K562 (cell line): ENCODE data around the gene MARK3. TPM values are rescaled to one million over a fixed set of nuclear protein-coding genes. Genes with fewer than 3 reads are reported as not detected.

Experiments used
- ATAC-seq: fragments of 200-7000 bp; cut with Tn5 transposase; 3 replicates; pipeline ENCODE4 v1.9.1; 2020; ENCODE audit warnings: moderate library complexity
- BruUV-seq: library from RNA; stranded (reverse); fragments of 400-500 nt; replicated peaks from 2 replicates; lab custom pipeline; 2021; lab: Mats Ljungman, UMichigan
- CTCF ChIA-PET: fragments of 300-600 bp; formaldehyde crosslinking; extraction: SDS; loops from one replicate; lab custom pipeline; 2021; ENCODE audit warnings: low intra/inter-chr PET ratio; lab: Yijun Ruan, JAX
- POLR2A ChIA-PET: fragments of 300-600, 350-650 bp; sonication (Branson Sonifier 250); formaldehyde crosslinking; extraction: SDS; loops from one replicate; lab custom pipeline; 2021; ENCODE audit warnings: antibody characterized with exemption, inconsistent platforms; lab: Yijun Ruan, JAX
- DNase-seq, 4 experiments: peaks; one replicate each; pipeline versions ENCODE4 v3.0.0 to v3.0.0-alpha.2; 2011 to 2018; ENCODE audit warnings: low spot score in 3 of 4, mixed read lengths in 3 of 4; ENCODE audit errors: extremely low read depth in 1 of 4
- FAIRE-seq: peaks from 2 replicates; lab custom pipeline; 2011; peaks lifted over from hg19 to GRCh38; lab: Jason Lieb, UNC
- H2AFZ ChIP-seq: 2 replicates; pipeline ENCODE4 v1.6.0; 2011; ENCODE audit warnings: low read depth, low read length, control low read depth, inconsistent platforms
- H3K27ac ChIP-seq: fragments of 200-600 bp; 3 replicates; pipeline ENCODE4 v1.8.0; 2011; ENCODE audit warnings: low read depth, mild to moderate bottlenecking, control low read depth, inconsistent platforms, low read length, moderate library complexity, mixed read lengths; ENCODE audit errors: extremely low read depth
- H3K27me3 ChIP-seq, 2 experiments: fragments of 300-600 bp in 1 of 2; 2 replicates in 1 of 2; 3 replicates in 1 of 2; pipeline versions ENCODE4 v1.6.0 to v1.8.0; 2011; ENCODE audit warnings: inconsistent platforms in 2 of 2, low read length in 2 of 2, mild to moderate bottlenecking in 1 of 2, mixed read lengths in 1 of 2, moderate library complexity in 1 of 2; ENCODE audit not compliant: control insufficient read depth in 2 of 2, insufficient read depth in 2 of 2
- H3K36me3 ChIP-seq: fragments of 300-600 bp; 3 replicates; pipeline ENCODE4 v1.8.0; 2011; ENCODE audit warnings: mild to moderate bottlenecking, low read length, inconsistent platforms; ENCODE audit not compliant: control insufficient read depth, insufficient read depth
- H3K4me1 ChIP-seq, 2 experiments: fragments of 200-600 bp in 1 of 2; replicated peaks in 1 of 2; 2 replicates in 1 of 2; 3 replicates in 1 of 2; pipeline versions ENCODE4 v1.5.1 to v1.8.0; 2011; ENCODE audit warnings: inconsistent platforms in 2 of 2, low read length in 2 of 2, mild to moderate bottlenecking in 1 of 2, mixed read lengths in 1 of 2, moderate library complexity in 1 of 2; ENCODE audit not compliant: control insufficient read depth in 2 of 2, insufficient read depth in 2 of 2
- H3K4me2 ChIP-seq: 2 replicates; pipeline ENCODE4 v1.6.1; 2011; ENCODE audit warnings: low read length, control low read depth, inconsistent platforms, mixed read lengths; ENCODE audit not compliant: insufficient read depth
- H3K4me3 ChIP-seq: fragments of 200-600 bp; sonication (generic), shearing (Covaris generic); 2 replicates; pipeline ENCODE4 v1.5.1; 2016; ENCODE audit warnings: control low read depth, inconsistent platforms
- H3K79me2 ChIP-seq: fragments of 200-600 bp; 3 replicates; pipeline ENCODE4 v1.8.0; 2011; ENCODE audit warnings: low read length, inconsistent platforms; ENCODE audit not compliant: control insufficient read depth, insufficient read depth
- H3K9ac ChIP-seq, 2 experiments: 2 replicates each; pipeline versions ENCODE4 v1.6.0 to v1.6.1; 2011; ENCODE audit warnings: low read depth in 2 of 2, low read length in 2 of 2, control low read depth in 1 of 2, inconsistent platforms in 1 of 2, mild to moderate bottlenecking in 1 of 2, mixed read lengths in 1 of 2; ENCODE audit not compliant: insufficient read depth in 1 of 2
- H3K9me1 ChIP-seq: one replicate; pipeline ENCODE4 v1.6.0; 2011; ENCODE audit warnings: inconsistent platforms, mild to moderate bottlenecking, low read length, moderate library complexity; ENCODE audit not compliant: control insufficient read depth, insufficient read depth
- H3K9me3 ChIP-seq: replicated peaks from 2 replicates; pipeline ENCODE4 v1.5.1; 2011; ENCODE audit warnings: low read depth, low read length, inconsistent platforms; ENCODE audit not compliant: control insufficient read depth, insufficient read depth
- H4K20me1 ChIP-seq: replicated peaks from 2 replicates; pipeline ENCODE4 v1.6.1; 2011; ENCODE audit warnings: low read length, inconsistent platforms, mixed read lengths; ENCODE audit not compliant: control insufficient read depth, insufficient read depth
- HDAC2 ChIP-seq: fragments of 450-650 bp; IDR thresholded peaks from 2 replicates; pipeline ENCODE4 v1.6.1; 2016; ENCODE audit warnings: mild to moderate bottlenecking
- HMBOX1 ChIP-seq: sonication (generic); IDR thresholded peaks from 2 replicates; pipeline ENCODE4 v1.6.1; 2016
- KDM5B ChIP-seq: fragments of 200-600 bp; sonication (generic); IDR thresholded peaks from 2 replicates; pipeline ENCODE4 v1.6.1; 2012; ENCODE audit warnings: low read depth, mild to moderate bottlenecking, moderate library complexity, low read length, control low read depth, inconsistent platforms; ENCODE audit not compliant: insufficient replicate concordance
- LEF1 ChIP-seq: fragments of 450-650 bp; IDR thresholded peaks from 2 replicates; pipeline ENCODE4 v1.6.1; 2016; ENCODE audit warnings: mild to moderate bottlenecking
- NR2C1 ChIP-seq, 2 experiments: fragments of 450-650 bp; IDR thresholded peaks; 2 replicates each; pipeline ENCODE4 v1.6.1; 2017; ENCODE audit warnings: mild to moderate bottlenecking in 2 of 2, antibody characterized with exemption in 1 of 2, inconsistent platforms in 1 of 2, missing compliant biosample characterization in 1 of 2, missing genetic modification characterization in 1 of 2
- SMAD2 ChIP-seq: fragments of 150-350 bp; IDR thresholded peaks from 2 replicates; pipeline ENCODE4 v1.6.1; 2014; ENCODE audit warnings: low read depth, mild to moderate bottlenecking, low read length
- TEAD4 ChIP-seq, 2 experiments: sonication (generic) in 1 of 2; formaldehyde crosslinking in 1 of 2; IDR thresholded peaks; 2 replicates each; pipeline versions ENCODE4 v1.6.1 to v1.8.0; 2012 to 2022; ENCODE audit warnings: borderline replicate concordance in 1 of 2, inconsistent platforms in 1 of 2, low read length in 1 of 2, mild to moderate bottlenecking in 1 of 2, missing genetic modification reagents in 1 of 2
- TFAP4 ChIP-seq: sonication (generic); formaldehyde crosslinking; IDR thresholded peaks from 2 replicates; pipeline ENCODE4 v1.8.0; 2022; ENCODE audit warnings: missing genetic modification reagents, mild to moderate bottlenecking, moderate library complexity, borderline replicate concordance
- WGBS: fragments of 100-300 bp; shearing (Covaris generic); methylation state at CpG from one replicate; pipeline ENCODE4 v1.1.6; 2016; ENCODE audit warnings: low coverage, mixed read lengths; ENCODE audit not compliant: insufficient coverage; ENCODE audit errors: missing lambda C conversion rate; 5-methylcytosine and 5-hydroxymethylcytosine counted together
- in situ Hi-C: fragments of 300-500 bp; cut with MboI; formaldehyde crosslinking; loops from 4 replicates; pipeline ENCODE4 v1.15.0; 2018; ENCODE audit warnings: inconsistent platforms, mixed read lengths
- intact Hi-C: fragments of 100-400 bp; cut with micrococcal nuclease; formaldehyde crosslinking; loops from 2 replicates; pipeline ENCODE4 v1.14.2; 2022
- polyA plus RNA-seq, 8 experiments: library from polyadenylated mRNA; depleted of rRNA in 4 of 8; stranded (reverse) in 5 of 8; unstranded in 3 of 8; fragments of >200 nt; fragmentation: Nextera tagmentation in 2 of 8; fragmentation: Illumina TruSeq in 1 of 8; extraction: Ambion mirVana in 2 of 8; extraction: Trizol in 1 of 8; gene quantifications; 2 replicates each; pipeline versions ENCODE4 v1.2.1 to v1.2.3, GENCODE V29; 2011 to 2014; ENCODE audit warnings: inconsistent platforms in 1 of 8, missing spikeins in 1 of 8
- total RNA-seq, 7 experiments: library from RNA; depleted of rRNA in 6 of 7; stranded (reverse); fragments of >200 nt in 6 of 7; fragmentation: Illumina TruSeq in 2 of 7; extraction: Trizol in 2 of 7; gene quantifications; 2 replicates each; pipeline versions ENCODE4 v1.2.1 to v1.2.3, GENCODE V29; 2011 to 2021; ENCODE audit warnings: low replicate concordance in 1 of 7

Gene MARK3
- total and polyA plus RNA-seq, 9 of the 15 experiments (the other 6 are each of a cell fraction or from before 2014, with no cell fraction given) = 10.1 to 68.7 (median 56.3) TPM

GRCh38 chr14:103488960-103489359 lies 103.7 kb downstream of the MARK3 start (continued):
- TF ChIP-seq NR2C1 (IDR thresholded peaks at IDR 0.05) (no peak), NR2C1 (tag; IDR thresholded peaks at IDR 0.05) (no peak), LEF1 (no peak)
- TF ChIP-seq, all 486 proteins: peak for 0

- H3K4me1 ChIP-seq = no peaks in the 10 kb centered on the region
- FAIRE-seq (no peak), ATAC-seq (no peak), DNase-seq (no peak)
- no TSS peak for BruUV-seq
- TF ChIP-seq KDM5B (no peak), HMBOX1 (no peak), SMAD2 (no peak), TEAD4 (IDR thresholded peaks at IDR 0.05; ENCODE audit: low read length) (no peak), TEAD4 (CRISPR knock-in tag; IDR thresholded peaks at IDR 0.05; ENCODE audit: borderline replicate concordance) (no peak), HDAC2 (no peak), TFAP4 (CRISPR knock-in tag) (no peak)
- WGBS = 79% methylated on average over 1 of the region's 2 CpGs
- H3K79me2 ChIP-seq = no peaks in the 10 kb centered on the region
- no peak overlapping the region for H3K27ac ChIP-seq
- no peak overlapping the region for H3K9ac ChIP-seq
- H3K9me3 ChIP-seq = no peaks in the 10 kb centered on the region
- H4K20me1 ChIP-seq = no peaks in the 10 kb centered on the region
- ChIA-PET CTCF (no interaction called here), POLR2A (interaction anchor here (0.6 to 1.6 kb wide), 3 partner anchors 10 to 333 kb away, joined by 3 read pairs; no protein-coding TSS in a partner anchor)
- in situ Hi-C loops = no loop called here
- H3K36me3 ChIP-seq = peaks cover 52% of the 10 kb centered on the region
- no peak overlapping the region for H2AFZ ChIP-seq
- H3K27me3 ChIP-seq = no peaks in the 10 kb centered on the region
- no peak overlapping the region for H3K4me2 ChIP-seq
- intact Hi-C loops = no loop called here
- no peaks in the 10 kb centered on the region for H3K9me1 ChIP-seq
- H3K4me3 ChIP-seq = no peak overlapping the region
Measured at GRCh38 chr14:103489621-103490020, 104.4 kb downstream of the MARK3 start.
